SK-N-SH (cell line): ENCODE measurements around the gene ISG20. TPM values are rescaled to one million over a fixed set of nuclear protein-coding genes. Genes with fewer than 3 reads are reported as not detected.

Experiments
- CTCF ChIA-PET: fragments of 300-600, 350-600 bp; formaldehyde crosslinking; extraction: SDS; loops from one replicate; lab custom pipeline; 2021; lab: Yijun Ruan, JAX
- POLR2A ChIA-PET: fragments of 350-600 bp; sonication (Branson Sonifier 250); formaldehyde crosslinking; extraction: SDS; loops from one replicate; lab custom pipeline; 2020; ENCODE audit warnings: antibody characterized with exemption, inconsistent platforms; lab: Yijun Ruan, JAX
- DNase-seq: peaks from one replicate; pipeline ENCODE4 v3.0.0; 2012
- H2AFZ ChIP-seq: fragments of 200-600 bp; sonication (generic); 2 replicates; pipeline ENCODE4 v1.8.1; 2016; ENCODE audit warnings: antibody characterized with exemption, mild to moderate bottlenecking, low read depth
- H3F3A ChIP-seq: fragments of 200-600 bp; sonication (generic); replicated peaks from 2 replicates; pipeline ENCODE3; 2016; ENCODE audit warnings: antibody characterized with exemption, mild to moderate bottlenecking; ENCODE audit not compliant: insufficient read depth
- H3K27ac ChIP-seq, 2 experiments: fragments of 200-500 bp in 1 of 2; fragments of 200-600 bp in 1 of 2; sonication (Bioruptor generic) in 1 of 2; sonication (generic), shearing (Covaris generic) in 1 of 2; 2 replicates each; pipeline versions ENCODE4 v1.5.1 to v1.6.1; 2014 to 2016; ENCODE audit warnings: low read depth in 2 of 2, inconsistent platforms in 1 of 2, low read length in 1 of 2, mild to moderate bottlenecking in 1 of 2, mixed read lengths in 1 of 2
- H3K27me3 ChIP-seq: fragments of 200-600 bp; sonication (generic), shearing (Covaris generic); 2 replicates; pipeline ENCODE4 v1.6.1; 2016; ENCODE audit warnings: mixed run types; ENCODE audit not compliant: insufficient read depth
- H3K36me3 ChIP-seq, 2 experiments: fragments of 200-500 bp in 1 of 2; fragments of 200-600 bp in 1 of 2; sonication (Bioruptor generic) in 1 of 2; sonication (generic) in 1 of 2; replicated peaks in 1 of 2; 2 replicates each; pipeline versions ENCODE3 to v1.5.1; 2014 to 2016; ENCODE audit warnings: low read length in 1 of 2, mild to moderate bottlenecking in 1 of 2; ENCODE audit not compliant: insufficient read depth in 2 of 2, control insufficient read depth in 1 of 2
- H3K4me1 ChIP-seq, 2 experiments: fragments of 200-500 bp in 1 of 2; fragments of 200-600 bp in 1 of 2; sonication (Bioruptor generic) in 1 of 2; sonication (generic), shearing (Covaris generic) in 1 of 2; 2 replicates each; pipeline versions ENCODE4 v1.5.1 to v1.6.1; 2014 to 2016; ENCODE audit warnings: low read depth in 1 of 2, low read length in 1 of 2, mixed run types in 1 of 2; ENCODE audit not compliant: insufficient read depth in 2 of 2, control insufficient read depth in 1 of 2
- H3K4me2 ChIP-seq: fragments of 200-600 bp; sonication (generic), shearing (Covaris generic); 2 replicates; pipeline ENCODE4 v1.6.1; 2017; ENCODE audit warnings: mixed run types
- H3K4me3 ChIP-seq, 2 experiments: fragments of 200-500 bp in 1 of 2; fragments of 200-600 bp in 1 of 2; sonication (Bioruptor generic) in 1 of 2; sonication (generic), shearing (Covaris generic) in 1 of 2; 2 replicates each; pipeline versions ENCODE4 v1.5.1 to v1.8.1; 2014 to 2016; ENCODE audit warnings: low read depth in 2 of 2, inconsistent platforms in 1 of 2, low read length in 1 of 2, mild to moderate bottlenecking in 1 of 2, mixed read lengths in 1 of 2, moderate library complexity in 1 of 2
- H3K79me2 ChIP-seq: fragments of 200-600 bp; sonication (generic); 2 replicates; pipeline ENCODE4 v1.8.1; 2017; ENCODE audit warnings: mild to moderate bottlenecking; ENCODE audit not compliant: insufficient read depth
- H3K9ac ChIP-seq: fragments of 200-600 bp; sonication (generic); 2 replicates; pipeline ENCODE4 v1.6.1; 2017; ENCODE audit warnings: mixed run types
- H3K9me2 ChIP-seq: fragments of 200-600 bp; sonication (generic); 2 replicates; pipeline ENCODE4 v1.6.1; 2017; ENCODE audit warnings: mixed run types
- H3K9me3 ChIP-seq: fragments of 200-600 bp; sonication (generic); 2 replicates; pipeline ENCODE4 v1.6.1; 2017; ENCODE audit warnings: mixed run types, mild to moderate bottlenecking, moderate library complexity
- H4K20me1 ChIP-seq: fragments of 200-600 bp; sonication (generic); 2 replicates; pipeline ENCODE4 v1.6.1; 2017; ENCODE audit warnings: mild to moderate bottlenecking, mixed run types; ENCODE audit not compliant: insufficient read depth
- FOXJ3 ChIP-seq: sonication (generic); formaldehyde crosslinking; IDR thresholded peaks from 2 replicates; pipeline ENCODE4 v1.5.1; 2020; ENCODE audit warnings: mild to moderate bottlenecking, missing genetic modification reagents
- GABPA ChIP-seq: IDR thresholded peaks from 2 replicates; pipeline ENCODE4 v1.4.0; 2012; ENCODE audit warnings: low read depth, mild to moderate bottlenecking
- GATA2 ChIP-seq: sonication (generic); formaldehyde crosslinking; IDR thresholded peaks from 2 replicates; pipeline ENCODE4 v1.5.0; 2020; ENCODE audit warnings: mild to moderate bottlenecking, missing genetic modification reagents
- MEF2A ChIP-seq: IDR thresholded peaks from 2 replicates; pipeline ENCODE4 v1.4.0; 2012; ENCODE audit warnings: low read depth, borderline replicate concordance
- MXI1 ChIP-seq: IDR thresholded peaks from 2 replicates; pipeline ENCODE4 v1.6.1; 2012; ENCODE audit warnings: mild to moderate bottlenecking, low read depth, low read length, improper control_type of control experiment
- NFIC ChIP-seq: IDR thresholded peaks from 2 replicates; pipeline ENCODE4 v1.4.0; 2012; ENCODE audit warnings: borderline replicate concordance
- NRF1 ChIP-seq: IDR thresholded peaks from 2 replicates; pipeline ENCODE4 v1.6.1; 2012; ENCODE audit warnings: low read depth, mild to moderate bottlenecking, low read length
- RCOR1 ChIP-seq: fragments of 150-350 bp; IDR thresholded peaks from 2 replicates; pipeline ENCODE4 v1.6.1; 2017; ENCODE audit warnings: antibody characterized with exemption, low read length
- REST ChIP-seq: IDR thresholded peaks from 2 replicates; pipeline ENCODE4 v1.6.1; 2012; ENCODE audit warnings: mild to moderate bottlenecking, low read depth, low read length, moderate library complexity
- RFX5 ChIP-seq: IDR thresholded peaks from 2 replicates; pipeline ENCODE4 v1.6.1; 2012; ENCODE audit warnings: mild to moderate bottlenecking, improper control_type of control experiment, low read length
- RXRA ChIP-seq: IDR thresholded peaks from 2 replicates; pipeline ENCODE4 v1.4.0; 2012; ENCODE audit warnings: low read depth, mild to moderate bottlenecking, borderline replicate concordance
- SMC3 ChIP-seq: IDR thresholded peaks from 2 replicates; pipeline ENCODE4 v1.6.1; 2012; ENCODE audit warnings: low read depth, low read length, improper control_type of control experiment
- TAF1 ChIP-seq: IDR thresholded peaks from 2 replicates; pipeline ENCODE4 v1.6.1; 2012; ENCODE audit warnings: low read depth, mild to moderate bottlenecking, low read length, moderate library complexity, borderline replicate concordance
- YY1 ChIP-seq: IDR thresholded peaks from 2 replicates; pipeline ENCODE4 v1.4.0; 2012; ENCODE audit warnings: low read depth, mild to moderate bottlenecking
- WGBS: methylation state at CpG from one replicate; pipeline ENCODE4 v1.1.6; 2017; ENCODE audit warnings: low lambda C conversion rate; 5-methylcytosine and 5-hydroxymethylcytosine counted together
- polyA plus RNA-seq, 3 experiments: library from polyadenylated mRNA; depleted of rRNA; stranded (reverse); fragments of >200 nt; gene quantifications; 2 replicates each; pipeline ENCODE4 v1.2.3, GENCODE V29; 2012
- TF ChIP-seq, protein P1 (sequence below): IDR thresholded peaks from 2 replicates; pipeline ENCODE4; 2012
- TF ChIP-seq, protein P2 (sequence below): IDR thresholded peaks from 2 replicates; pipeline ENCODE4 v1.4.0; 2012; ENCODE audit warnings: low read depth
- TF ChIP-seq, protein P3 (sequence below): fragments of 200-600 bp; sonication (generic); IDR thresholded peaks from 2 replicates; pipeline ENCODE4 v1.6.1; 2017; ENCODE audit warnings: antibody characterized with exemption, mild to moderate bottlenecking, moderate library complexity

ISG20 gene
- polyA plus RNA-seq, 1 of the 3 experiments (the other 2 are of a cell fraction) = 2.0 TPM

- ChIA-PET CTCF (interaction anchor here (0.7 to 3.2 kb wide), 2 partner anchors 15 to 132 kb away, joined by 3 to 11 read pairs; no protein-coding TSS in a partner anchor), POLR2A (no interaction called here)
- peaks cover 0 to 13% of the 10 kb centered on the region in 2 experiments; a peak in 1 of 4 replicates for H3K4me1 ChIP-seq
- no peaks in the 10 kb centered on the region for H3K9me3 ChIP-seq
- no peak overlapping the region for H2AFZ ChIP-seq
- H3K27ac ChIP-seq = no peak overlapping the region; a peak in 1 of 4 replicates
- no peak for TF ChIP-seq SMC3
- TF ChIP-seq, protein P1, sequence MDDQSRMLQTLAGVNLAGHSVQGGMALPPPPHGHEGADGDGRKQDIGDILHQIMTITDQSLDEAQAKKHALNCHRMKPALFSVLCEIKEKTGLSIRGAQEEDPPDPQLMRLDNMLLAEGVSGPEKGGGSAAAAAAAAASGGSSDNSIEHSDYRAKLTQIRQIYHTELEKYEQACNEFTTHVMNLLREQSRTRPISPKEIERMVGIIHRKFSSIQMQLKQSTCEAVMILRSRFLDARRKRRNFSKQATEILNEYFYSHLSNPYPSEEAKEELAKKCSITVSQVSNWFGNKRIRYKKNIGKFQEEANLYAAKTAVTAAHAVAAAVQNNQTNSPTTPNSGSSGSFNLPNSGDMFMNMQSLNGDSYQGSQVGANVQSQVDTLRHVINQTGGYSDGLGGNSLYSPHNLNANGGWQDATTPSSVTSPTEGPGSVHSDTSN = no peak
- TF ChIP-seq FOXJ3 (CRISPR knock-in tag) = no peak
- TF ChIP-seq NRF1 = no peak
- no peak for TF ChIP-seq MEF2A
- TF ChIP-seq RFX5 = no peak
- no peak overlapping the region for H3K4me3 ChIP-seq
- no peaks in the 10 kb centered on the region for H3K9me2 ChIP-seq
- H3K9ac ChIP-seq = no peak overlapping the region
- H3K36me3 ChIP-seq = no peaks in the 10 kb centered on the region
- no peak overlapping the region for H3K4me2 ChIP-seq
- peaks cover 16% of the 10 kb centered on the region for H3K27me3 ChIP-seq
- WGBS = 73% methylated on average over 4 of the region's 4 CpGs
- H3K79me2 ChIP-seq = no peaks in the 10 kb centered on the region
- DNase-seq = no peak
- no peaks in the 10 kb centered on the region for H4K20me1 ChIP-seq
- no peaks in the 10 kb centered on the region for H3F3A ChIP-seq
These were observed 29.3 kb upstream of the ISG20 start for GRCh38 chr15:88609344-88610090.

DNA sequence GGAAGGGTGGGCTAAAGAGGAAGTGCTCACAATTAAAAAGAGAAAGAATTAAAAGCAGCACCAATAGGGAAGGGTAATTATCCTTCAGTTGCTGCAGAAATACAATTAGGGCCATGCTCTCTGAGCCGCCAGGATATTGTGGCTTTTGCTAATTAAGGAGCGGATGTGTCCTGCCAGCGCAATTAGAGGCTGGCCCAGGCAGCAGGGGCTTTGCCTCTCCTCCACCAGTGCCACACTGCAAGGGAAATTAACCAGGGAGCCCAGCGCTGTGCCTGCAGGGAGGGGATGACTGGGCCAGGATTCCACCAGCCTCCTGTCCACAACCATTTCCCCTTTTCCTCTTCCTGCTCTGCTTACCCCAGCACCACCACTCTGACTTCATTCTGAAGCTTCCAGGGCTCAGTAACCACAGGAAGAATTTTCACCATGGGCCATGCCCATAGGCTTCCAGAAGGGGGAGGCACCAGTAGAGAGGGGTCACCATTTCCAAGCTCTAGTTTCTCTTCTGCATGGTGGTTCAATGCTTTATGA is 28.1 kb upstream of the ISG20 start:
- Histone ChIP-seq H3K9me2 (no peaks in the 10 kb centered on the region), H3K27ac (no peak overlapping the region), H3K36me3 (no peaks in the 10 kb centered on the region), H3K9me3 (no peaks in the 10 kb centered on the region), H2AFZ (no peak overlapping the region), H3F3A (no peaks in the 10 kb centered on the region), H3K4me3 (no peak overlapping the region), H3K27me3 (peaks cover 4% of the 10 kb centered on the region; the same call in 1 of the 2 replicates), H3K9ac (no peak overlapping the region), H3K4me1 (peaks cover 0 to 7% of the 10 kb centered on the region in 2 experiments; a peak in 1 of 4 replicates), H3K4me2 (no peak overlapping the region), H3K79me2 (no peaks in the 10 kb centered on the region), H4K20me1 (no peaks in the 10 kb centered on the region)
- 52% methylated on average over 4 of the region's 4 CpGs for WGBS
- TF ChIP-seq, protein P2, sequence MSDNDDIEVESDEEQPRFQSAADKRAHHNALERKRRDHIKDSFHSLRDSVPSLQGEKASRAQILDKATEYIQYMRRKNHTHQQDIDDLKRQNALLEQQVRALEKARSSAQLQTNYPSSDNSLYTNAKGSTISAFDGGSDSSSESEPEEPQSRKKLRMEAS = no peak
- TF ChIP-seq GATA2 (no peak), RFX5 (no peak), NFIC (no peak), NRF1 (no peak), MXI1 (no peak), MEF2A (no peak), RXRA (no peak), YY1 (no peak), RCOR1 (no peak), TAF1 (no peak), REST (no peak), GABPA (no peak)
- TF ChIP-seq, protein P3, sequence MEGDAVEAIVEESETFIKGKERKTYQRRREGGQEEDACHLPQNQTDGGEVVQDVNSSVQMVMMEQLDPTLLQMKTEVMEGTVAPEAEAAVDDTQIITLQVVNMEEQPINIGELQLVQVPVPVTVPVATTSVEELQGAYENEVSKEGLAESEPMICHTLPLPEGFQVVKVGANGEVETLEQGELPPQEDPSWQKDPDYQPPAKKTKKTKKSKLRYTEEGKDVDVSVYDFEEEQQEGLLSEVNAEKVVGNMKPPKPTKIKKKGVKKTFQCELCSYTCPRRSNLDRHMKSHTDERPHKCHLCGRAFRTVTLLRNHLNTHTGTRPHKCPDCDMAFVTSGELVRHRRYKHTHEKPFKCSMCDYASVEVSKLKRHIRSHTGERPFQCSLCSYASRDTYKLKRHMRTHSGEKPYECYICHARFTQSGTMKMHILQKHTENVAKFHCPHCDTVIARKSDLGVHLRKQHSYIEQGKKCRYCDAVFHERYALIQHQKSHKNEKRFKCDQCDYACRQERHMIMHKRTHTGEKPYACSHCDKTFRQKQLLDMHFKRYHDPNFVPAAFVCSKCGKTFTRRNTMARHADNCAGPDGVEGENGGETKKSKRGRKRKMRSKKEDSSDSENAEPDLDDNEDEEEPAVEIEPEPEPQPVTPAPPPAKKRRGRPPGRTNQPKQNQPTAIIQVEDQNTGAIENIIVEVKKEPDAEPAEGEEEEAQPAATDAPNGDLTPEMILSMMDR = no peak
- POLR2A ChIA-PET = no interaction called here
- no peak for DNase-seq
- CTCF ChIA-PET = interaction anchor here (0.5 to 1.0 kb wide), 3 partner anchors 13 to 134 kb away, joined by 3 to 7 read pairs (median 5); no protein-coding TSS in a partner anchor
